HG03460 (cell line): ENCODE data around the gene KCNAB2.

ENCODE experiments used
- ATAC-seq: cut with Tn5 transposase; IDR thresholded peaks from one replicate; pipeline ENCODE4 v1.9.1; 2021; ENCODE audit not compliant: unreplicated experiment

The KCNAB2 gene

GRCh38 chr1:6077506-6077905 is 31.8 kb downstream of the KCNAB2 start:
- ATAC-seq, result no peak

GRCh38 chr1:6077919-6078318 is 32.2 kb downstream of the KCNAB2 start:
- no peak for ATAC-seq

GRCh38 chr1:6080469-6080868 is 34.8 kb downstream of the KCNAB2 start:
- no peak for ATAC-seq

- no peak for ATAC-seq
Measured at GRCh38 chr1:6081901-6082300, 36.2 kb downstream of the KCNAB2 start.

GRCh38 chr1:6082430-6082971 is 36.8 kb downstream of the KCNAB2 start:
- no peak for ATAC-seq

GRCh38 chr1:6083385-6083784 is 37.7 kb downstream of the KCNAB2 start:
- no peak for ATAC-seq

GRCh38 chr1:6083801-6084446 is 38.2 kb downstream of the KCNAB2 start:
- no peak for ATAC-seq

GRCh38 chr1:6084781-6085495 is 39.2 kb downstream of the KCNAB2 start:
- no peak for ATAC-seq

GRCh38 chr1:6085666-6086065 is 40.0 kb downstream of the KCNAB2 start:
- ATAC-seq, result no peak

GRCh38 chr1:6086358-6086757 is 40.7 kb downstream of the KCNAB2 start:
- no peak for ATAC-seq

- ATAC-seq, result no peak
Measured at GRCh38 chr1:6086762-6087376, 41.2 kb downstream of the KCNAB2 start.

- no peak for ATAC-seq
Measured at GRCh38 chr1:6087377-6087772, 41.7 kb downstream of the KCNAB2 start.

- no peak for ATAC-seq
Measured at GRCh38 chr1:6087958-6088357, 42.3 kb downstream of the KCNAB2 start.

GRCh38 chr1:6088956-6089355 is 43.3 kb downstream of the KCNAB2 start:
- no peak for ATAC-seq

- no peak for ATAC-seq
Measured at GRCh38 chr1:6090288-6090687, 44.6 kb downstream of the KCNAB2 start.

- no peak for ATAC-seq
Measured at GRCh38 chr1:6090996-6091822, 45.5 kb downstream of the KCNAB2 start.

GRCh38 chr1:6091823-6092109 is 46.1 kb downstream of the KCNAB2 start:
- ATAC-seq, result no peak

- no peak for ATAC-seq
Measured at GRCh38 chr1:6092211-6092610, 46.5 kb downstream of the KCNAB2 start.

- ATAC-seq, result no peak
Measured at GRCh38 chr1:6093071-6093470, 47.4 kb downstream of the KCNAB2 start.

- no peak for ATAC-seq
Measured at GRCh38 chr1:6093611-6094010, 47.9 kb downstream of the KCNAB2 start.

- no peak for ATAC-seq
Measured at GRCh38 chr1:6094246-6094645, 48.6 kb downstream of the KCNAB2 start.
